Right ventricle myocardium superior (tissue), 1 donor: Measurements from ENCODE around the gene LTBP1. TPM values are rescaled to one million over a fixed set of nuclear protein-coding genes. Genes with fewer than 3 reads are reported as not detected.

Experiments used
- ATAC-seq: fragments of 200-7000 bp; cut with Tn5 transposase; one replicate; pipeline ENCODE4 v1.9.1; 2020; ENCODE audit warnings: mild to moderate bottlenecking; ENCODE audit not compliant: poor library complexity
- DNase-seq: peaks from one replicate; pipeline ENCODE4 v3.0.0-alpha.2; 2020
- intact Hi-C: fragments of 100-400 bp; cut with DNase I; formaldehyde crosslinking; loops from one replicate; pipeline ENCODE4 v1.11.2; 2022
- total RNA-seq: library from RNA; stranded (reverse); fragmentation: NEBNext Ultra II Directional; extraction: Animal tissue kit (Norgen Biotek cat#: 25700); gene quantifications from one replicate; pipeline ENCODE4 v1.2.1, GENCODE V29; 2021
- donor health status: DM: no; HTN: yes; CAD: no; lungs with severe emphysema.

LTBP1 gene
- total RNA-seq, 1 donor from 2014 or later: 79.9 TPM

- no peak for DNase-seq
- ATAC-seq: no peak
- intact Hi-C loops: loop anchor here (10.0 kb wide), 1 partner anchor 309 kb away; no protein-coding TSS in a partner anchor
Measured at GRCh38 chr2:33083699-33084387, 137.1 kb downstream of the LTBP1 start.

GRCh38 chr2:33084433-33084832 is 137.7 kb downstream of the LTBP1 start:
- DNase-seq: no peak
- ATAC-seq: no peak
- intact Hi-C loops: loop anchor here (10.0 kb wide), 1 partner anchor 310 kb away; no protein-coding TSS in a partner anchor

- peak; percentile 32 for ATAC-seq
- no peak for DNase-seq
- intact Hi-C loops: loop anchor here (10.0 kb wide), 1 partner anchor 311 kb away; no protein-coding TSS in a partner anchor
Measured at GRCh38 chr2:33085646-33086045, 138.9 kb downstream of the LTBP1 start.

GRCh38 chr2:33086400-33087015 is 139.8 kb downstream of the LTBP1 start:
- intact Hi-C loops: loop anchor here (10.0 kb wide), 1 partner anchor 312 kb away; no protein-coding TSS in a partner anchor
- no peak for DNase-seq
- ATAC-seq: peak; percentile 52

- ATAC-seq (no peak), DNase-seq (no peak)
- intact Hi-C loops: no loop called here
Measured at GRCh38 chr2:33090553-33091134, 143.9 kb downstream of the LTBP1 start.

GRCh38 chr2:33091541-33092123 is 144.9 kb downstream of the LTBP1 start:
- intact Hi-C loops: no loop called here
- DNase-seq: no peak
- peak; percentile 79 for ATAC-seq

GRCh38 chr2:33093283-33093993 is 146.7 kb downstream of the LTBP1 start:
- intact Hi-C loops: no loop called here

GRCh38 chr2:33094303-33094702 is 147.6 kb downstream of the LTBP1 start:
- DNase-seq (no peak), ATAC-seq (peak; percentile 6)
- intact Hi-C loops: no loop called here

More at GRCh38 chr2:33093283-33093993, 146.7 kb downstream of the LTBP1 start:
- ATAC-seq (peak; percentile 24), DNase-seq (no peak)

- intact Hi-C loops: no loop called here
- ATAC-seq: no peak
Measured at GRCh38 chr2:33099989-33100388, 153.2 kb downstream of the LTBP1 start.

GRCh38 chr2:33100921-33101320 is 154.2 kb downstream of the LTBP1 start:
- ATAC-seq (no peak), DNase-seq (no peak)
- intact Hi-C loops: no loop called here

More at GRCh38 chr2:33099989-33100388, 153.2 kb downstream of the LTBP1 start:
- DNase-seq: no peak

- ATAC-seq: no peak
- DNase-seq: no peak
- intact Hi-C loops: no loop called here
Measured at GRCh38 chr2:33104052-33104623, 157.4 kb downstream of the LTBP1 start.

GRCh38 chr2:33104726-33105125 is 158.0 kb downstream of the LTBP1 start:
- ATAC-seq (no peak), DNase-seq (no peak)
- intact Hi-C loops: no loop called here

- ATAC-seq (no peak), DNase-seq (no peak)
- intact Hi-C loops: no loop called here
Measured at GRCh38 chr2:33106115-33106514, 159.4 kb downstream of the LTBP1 start.

GRCh38 chr2:33107690-33108482 is 161.1 kb downstream of the LTBP1 start:
- intact Hi-C loops: no loop called here
- DNase-seq: no peak
- no peak for ATAC-seq

- peak; percentile 73 for ATAC-seq
- no peak for DNase-seq
- intact Hi-C loops: no loop called here
Measured at GRCh38 chr2:33108483-33109443, 162.0 kb downstream of the LTBP1 start.

GRCh38 chr2:33110461-33110860 is 163.7 kb downstream of the LTBP1 start:
- ATAC-seq: no peak
- DNase-seq: no peak
- intact Hi-C loops: no loop called here

GRCh38 chr2:33111002-33111446 is 164.3 kb downstream of the LTBP1 start:
- DNase-seq: no peak
- intact Hi-C loops: no loop called here
- peak; percentile 36 for ATAC-seq
